ENCODE measurements around the gene INSC.

Gene INSC

DNA sequence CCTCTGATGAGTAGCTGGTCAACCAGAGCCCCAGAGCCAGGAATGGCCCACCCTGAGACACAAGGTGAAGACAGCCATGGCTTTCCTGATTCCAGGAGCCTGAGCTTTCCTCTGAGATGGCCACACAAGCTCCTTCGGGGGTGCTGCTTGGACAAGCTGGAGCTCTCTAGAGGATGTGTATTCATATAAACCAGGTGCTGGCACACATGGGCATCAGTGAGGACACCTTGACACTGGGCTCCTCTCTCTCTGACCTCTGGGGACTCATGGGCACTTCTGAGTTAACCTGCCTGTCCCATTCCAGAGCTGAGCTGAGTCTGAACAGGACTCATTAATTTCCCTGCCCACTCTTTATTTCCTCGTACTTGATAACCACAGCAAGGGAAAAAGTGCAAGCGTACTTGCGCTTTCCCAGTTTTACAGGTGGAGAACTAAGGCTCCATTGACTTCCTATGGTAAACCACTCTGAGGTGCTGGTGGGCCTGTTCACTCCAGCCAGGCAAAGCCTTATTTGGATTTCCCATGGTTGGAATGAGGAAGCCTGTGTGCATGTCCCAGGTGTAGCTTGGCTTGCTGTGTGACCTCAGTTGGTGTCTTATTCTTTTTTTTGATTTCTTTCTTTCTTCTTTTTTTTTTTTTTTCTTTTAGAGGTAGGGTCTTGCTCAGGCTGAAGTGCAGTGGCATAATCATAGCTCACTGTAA, 25.4 kb downstream of the INSC start:
- TF ChIP-seq ZFX (IDR thresholded peaks at IDR 0.05): no peak
- TF ChIP-seq, protein P1, sequence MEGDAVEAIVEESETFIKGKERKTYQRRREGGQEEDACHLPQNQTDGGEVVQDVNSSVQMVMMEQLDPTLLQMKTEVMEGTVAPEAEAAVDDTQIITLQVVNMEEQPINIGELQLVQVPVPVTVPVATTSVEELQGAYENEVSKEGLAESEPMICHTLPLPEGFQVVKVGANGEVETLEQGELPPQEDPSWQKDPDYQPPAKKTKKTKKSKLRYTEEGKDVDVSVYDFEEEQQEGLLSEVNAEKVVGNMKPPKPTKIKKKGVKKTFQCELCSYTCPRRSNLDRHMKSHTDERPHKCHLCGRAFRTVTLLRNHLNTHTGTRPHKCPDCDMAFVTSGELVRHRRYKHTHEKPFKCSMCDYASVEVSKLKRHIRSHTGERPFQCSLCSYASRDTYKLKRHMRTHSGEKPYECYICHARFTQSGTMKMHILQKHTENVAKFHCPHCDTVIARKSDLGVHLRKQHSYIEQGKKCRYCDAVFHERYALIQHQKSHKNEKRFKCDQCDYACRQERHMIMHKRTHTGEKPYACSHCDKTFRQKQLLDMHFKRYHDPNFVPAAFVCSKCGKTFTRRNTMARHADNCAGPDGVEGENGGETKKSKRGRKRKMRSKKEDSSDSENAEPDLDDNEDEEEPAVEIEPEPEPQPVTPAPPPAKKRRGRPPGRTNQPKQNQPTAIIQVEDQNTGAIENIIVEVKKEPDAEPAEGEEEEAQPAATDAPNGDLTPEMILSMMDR (conservative IDR thresholded peaks at IDR 0.05): no peak
- no peak overlapping the region for H3K27ac ChIP-seq

DNA sequence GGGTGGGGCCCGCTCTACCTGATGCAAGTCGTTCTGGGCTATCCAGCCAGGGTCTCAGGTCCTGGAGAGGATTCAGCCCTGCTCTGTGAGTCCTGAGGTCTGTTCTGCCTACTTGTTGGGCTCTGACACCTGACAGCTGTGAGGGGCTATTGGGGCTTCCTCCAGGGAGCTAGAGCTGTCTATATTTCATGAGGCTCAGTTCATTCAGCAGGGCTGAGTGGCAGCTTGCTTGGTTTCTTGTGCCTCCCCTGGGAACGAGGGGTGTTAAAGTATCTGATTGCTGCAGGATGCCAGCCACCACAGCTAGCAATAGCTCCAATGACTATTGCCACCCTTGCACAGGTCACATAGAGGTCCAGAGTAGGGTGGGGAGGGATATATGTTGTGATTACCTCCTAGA, 26.7 kb downstream of the INSC start:
- H3K27ac ChIP-seq: no peak overlapping the region
- TF ChIP-seq ZFX (IDR thresholded peaks at IDR 0.05): no peak
- TF ChIP-seq, protein P1 (conservative IDR thresholded peaks at IDR 0.05): no peak

DNA sequence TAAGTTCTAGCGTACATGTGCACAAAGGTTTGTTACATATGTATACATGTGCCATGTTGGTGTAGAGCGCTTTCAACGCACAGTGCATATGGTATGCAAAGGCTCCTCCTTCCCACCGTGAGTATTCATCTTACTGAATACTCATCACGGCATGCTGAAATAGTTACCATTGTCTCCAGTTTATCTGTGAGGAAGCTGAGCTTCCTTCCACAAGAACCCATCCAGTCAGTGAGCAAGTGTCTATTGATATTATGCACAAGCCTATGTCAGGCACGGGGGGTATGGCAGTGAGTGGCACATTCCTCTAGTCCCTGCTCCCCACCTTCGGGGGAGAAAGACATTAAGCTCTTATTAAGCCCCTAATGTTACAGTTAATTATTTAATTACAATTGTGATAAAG, 28.1 kb downstream of the INSC start:
- TF ChIP-seq ZFX (IDR thresholded peaks at IDR 0.05): no peak
- TF ChIP-seq, protein P1 (conservative IDR thresholded peaks at IDR 0.05): no peak
- H3K27ac ChIP-seq: no peak overlapping the region

DNA sequence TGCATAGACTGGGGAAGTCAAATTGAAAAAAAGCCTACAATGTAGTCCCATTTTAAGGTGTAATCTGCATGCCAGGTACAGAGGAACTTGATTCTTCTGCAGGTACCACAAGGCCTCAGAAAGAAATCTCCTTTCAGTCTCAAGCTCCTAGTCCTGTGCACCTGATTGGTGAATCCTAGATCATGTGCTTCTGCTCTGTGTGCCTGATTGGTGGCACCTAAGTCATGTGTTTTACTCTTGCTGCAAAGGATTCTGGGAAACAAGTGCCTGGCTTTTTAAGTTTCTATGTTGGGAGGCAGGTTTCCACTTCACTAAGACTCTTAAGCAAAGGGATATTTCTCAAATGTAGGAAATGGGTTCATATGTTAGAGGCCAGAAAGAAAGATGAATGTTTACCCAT, 29.1 kb downstream of the INSC start:
- no peak overlapping the region for H3K27ac ChIP-seq

DNA sequence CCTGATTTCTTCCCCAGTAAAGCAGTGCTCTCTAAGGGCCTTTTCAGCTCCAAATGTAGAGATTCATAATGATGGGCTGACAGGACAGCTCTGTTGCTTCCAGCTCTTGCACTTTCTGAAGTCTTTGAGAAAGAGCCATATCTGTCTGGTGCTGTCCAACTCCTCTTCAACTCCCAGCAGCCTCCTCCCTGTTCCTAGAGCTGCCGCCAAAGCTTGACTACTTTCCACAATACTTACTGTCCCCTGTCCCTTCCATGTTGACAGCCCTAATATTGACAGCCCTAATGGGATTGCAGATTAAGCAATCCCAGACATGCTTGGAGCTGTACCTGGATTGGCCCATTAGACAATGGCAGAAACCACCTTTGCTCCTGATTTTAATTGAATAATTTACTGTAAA, 29.6 kb downstream of the INSC start:
- H3K27ac ChIP-seq: no peak overlapping the region
- no peak for TF ChIP-seq ZFX (IDR thresholded peaks at IDR 0.05)
- TF ChIP-seq, protein P1 (conservative IDR thresholded peaks at IDR 0.05): no peak

More for the DNA sequence above, 29.1 kb downstream of the INSC start:
- TF ChIP-seq, protein P1 (conservative IDR thresholded peaks at IDR 0.05): no peak
- no peak for TF ChIP-seq ZFX (IDR thresholded peaks at IDR 0.05)

DNA sequence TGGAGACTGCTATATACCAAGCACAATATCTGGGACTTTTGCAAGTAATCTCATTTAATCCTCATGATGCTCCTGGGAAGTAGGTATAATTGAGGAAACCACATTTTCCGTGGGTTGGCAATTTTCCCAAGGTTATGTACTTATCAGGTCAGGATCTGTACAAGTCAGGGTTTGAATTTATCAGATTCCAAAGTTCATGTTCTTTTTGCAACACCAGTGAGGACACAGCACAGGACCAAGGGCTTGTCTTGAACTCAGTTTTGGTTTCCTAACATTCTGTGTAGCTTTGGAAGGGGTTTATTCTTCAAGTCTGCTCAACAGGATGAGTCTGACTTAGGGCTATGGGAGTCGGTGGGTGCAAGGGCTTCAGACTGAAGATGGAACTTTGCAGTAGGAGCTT, 30.4 kb downstream of the INSC start:
- H3K27ac ChIP-seq: no peak overlapping the region
- TF ChIP-seq ZFX (IDR thresholded peaks at IDR 0.05): no peak
- TF ChIP-seq, protein P1 (conservative IDR thresholded peaks at IDR 0.05): no peak

DNA sequence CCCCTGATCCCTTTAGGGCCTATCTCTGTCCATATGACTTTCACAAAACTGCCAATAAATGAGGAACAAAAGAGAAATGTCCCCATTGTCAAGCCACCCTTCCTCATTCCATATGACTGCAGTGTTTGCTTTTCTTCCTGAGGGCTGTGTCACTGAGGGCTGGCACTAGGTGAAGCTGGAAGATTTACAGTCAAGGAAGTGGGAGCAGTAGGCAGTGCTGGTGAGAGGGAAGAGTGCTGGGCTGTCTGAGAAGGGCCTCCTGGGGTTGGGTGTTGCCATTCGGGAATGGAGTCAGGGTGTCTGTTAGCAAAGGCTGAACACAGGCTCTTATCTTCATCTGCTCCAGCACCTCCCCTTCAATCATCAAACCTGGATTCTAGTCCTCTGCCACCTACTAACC, 30.9 kb downstream of the INSC start:
- TF ChIP-seq, protein P1 (conservative IDR thresholded peaks at IDR 0.05): no peak
- TF ChIP-seq ZFX (IDR thresholded peaks at IDR 0.05): no peak
- no peak overlapping the region for H3K27ac ChIP-seq
